ENCODE measurements around the gene ZBTB25.

DNA sequence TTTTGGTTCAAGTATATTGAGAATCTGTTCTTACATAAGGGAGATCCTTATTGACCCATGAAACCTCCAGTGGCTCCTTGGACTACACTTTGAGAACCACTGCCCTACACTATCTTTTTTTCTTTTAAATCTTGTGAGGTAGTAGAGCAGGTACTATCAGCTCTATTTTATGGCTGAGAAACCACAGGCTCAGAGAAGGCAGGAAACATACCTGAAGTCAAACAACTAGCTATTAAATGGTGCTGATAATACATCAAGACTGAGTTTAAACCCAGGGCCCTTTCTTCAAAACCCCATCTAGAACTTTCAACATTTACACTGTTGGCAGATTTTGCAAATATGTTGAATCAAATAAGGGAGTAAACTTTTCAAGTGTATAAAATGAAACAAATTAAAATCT is 6.9 kb downstream of the ZBTB25 start:
- TF ChIP-seq, protein P1, sequence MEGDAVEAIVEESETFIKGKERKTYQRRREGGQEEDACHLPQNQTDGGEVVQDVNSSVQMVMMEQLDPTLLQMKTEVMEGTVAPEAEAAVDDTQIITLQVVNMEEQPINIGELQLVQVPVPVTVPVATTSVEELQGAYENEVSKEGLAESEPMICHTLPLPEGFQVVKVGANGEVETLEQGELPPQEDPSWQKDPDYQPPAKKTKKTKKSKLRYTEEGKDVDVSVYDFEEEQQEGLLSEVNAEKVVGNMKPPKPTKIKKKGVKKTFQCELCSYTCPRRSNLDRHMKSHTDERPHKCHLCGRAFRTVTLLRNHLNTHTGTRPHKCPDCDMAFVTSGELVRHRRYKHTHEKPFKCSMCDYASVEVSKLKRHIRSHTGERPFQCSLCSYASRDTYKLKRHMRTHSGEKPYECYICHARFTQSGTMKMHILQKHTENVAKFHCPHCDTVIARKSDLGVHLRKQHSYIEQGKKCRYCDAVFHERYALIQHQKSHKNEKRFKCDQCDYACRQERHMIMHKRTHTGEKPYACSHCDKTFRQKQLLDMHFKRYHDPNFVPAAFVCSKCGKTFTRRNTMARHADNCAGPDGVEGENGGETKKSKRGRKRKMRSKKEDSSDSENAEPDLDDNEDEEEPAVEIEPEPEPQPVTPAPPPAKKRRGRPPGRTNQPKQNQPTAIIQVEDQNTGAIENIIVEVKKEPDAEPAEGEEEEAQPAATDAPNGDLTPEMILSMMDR (IDR thresholded peaks at IDR 0.05), result no peak
- TF ChIP-seq EP300 (IDR thresholded peaks at IDR 0.05; ENCODE audit: low read depth), result no peak

Measured in transverse colon (tissue), 3 donors.